Peyer's patch (tissue), 4 donors: ENCODE measurements around the gene AGBL4.

ENCODE experiments used
- POLR2A ChIP-seq, 2 donors: fragments of 450-650 bp; IDR thresholded peaks; one replicate each; pipeline ENCODE4 v1.5.1; 2017; ENCODE audit warnings: antibody characterized with exemption in 2 of 2, mild to moderate bottlenecking in 2 of 2, moderate library complexity in 2 of 2
- TF ChIP-seq, protein P1 (sequence below), 6 experiments: fragments of 450-650 bp in 4 of 6; fragments of 200-600 bp in 2 of 6; sonication (generic) in 1 of 6; IDR thresholded peaks; one replicate each; pipeline ENCODE4 v1.5.1; 2017 to 2019; ENCODE audit warnings: antibody characterized with exemption in 6 of 6, mild to moderate bottlenecking in 3 of 6, moderate library complexity in 1 of 6

DNA sequence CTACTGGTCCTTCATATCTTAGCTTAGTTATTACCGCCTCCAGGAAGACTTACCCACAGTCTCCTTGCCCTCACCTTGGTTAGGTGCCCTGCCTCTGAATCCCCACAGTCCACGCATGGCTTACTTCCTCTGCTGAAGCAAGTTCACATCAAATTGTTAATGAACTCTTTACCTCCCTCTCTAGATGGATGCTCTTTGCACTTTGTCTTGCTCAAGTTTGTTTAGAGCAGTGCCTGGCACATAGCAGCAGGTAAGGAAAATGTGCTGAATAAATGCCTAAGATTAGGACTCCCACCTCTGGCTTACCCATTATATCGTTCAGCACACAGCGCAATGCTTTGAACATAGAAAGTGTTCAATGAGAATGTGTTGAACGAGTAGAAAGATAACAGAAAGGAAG is 1337.6 kb downstream of the AGBL4 start:
- TF ChIP-seq, protein P1, sequence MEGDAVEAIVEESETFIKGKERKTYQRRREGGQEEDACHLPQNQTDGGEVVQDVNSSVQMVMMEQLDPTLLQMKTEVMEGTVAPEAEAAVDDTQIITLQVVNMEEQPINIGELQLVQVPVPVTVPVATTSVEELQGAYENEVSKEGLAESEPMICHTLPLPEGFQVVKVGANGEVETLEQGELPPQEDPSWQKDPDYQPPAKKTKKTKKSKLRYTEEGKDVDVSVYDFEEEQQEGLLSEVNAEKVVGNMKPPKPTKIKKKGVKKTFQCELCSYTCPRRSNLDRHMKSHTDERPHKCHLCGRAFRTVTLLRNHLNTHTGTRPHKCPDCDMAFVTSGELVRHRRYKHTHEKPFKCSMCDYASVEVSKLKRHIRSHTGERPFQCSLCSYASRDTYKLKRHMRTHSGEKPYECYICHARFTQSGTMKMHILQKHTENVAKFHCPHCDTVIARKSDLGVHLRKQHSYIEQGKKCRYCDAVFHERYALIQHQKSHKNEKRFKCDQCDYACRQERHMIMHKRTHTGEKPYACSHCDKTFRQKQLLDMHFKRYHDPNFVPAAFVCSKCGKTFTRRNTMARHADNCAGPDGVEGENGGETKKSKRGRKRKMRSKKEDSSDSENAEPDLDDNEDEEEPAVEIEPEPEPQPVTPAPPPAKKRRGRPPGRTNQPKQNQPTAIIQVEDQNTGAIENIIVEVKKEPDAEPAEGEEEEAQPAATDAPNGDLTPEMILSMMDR (IDR thresholded peaks at IDR 0.05) = no peak
- TF ChIP-seq POLR2A (IDR thresholded peaks at IDR 0.05) = no peak
